OCI-LY3 (cell line): ENCODE results near the gene MSANTD3.

Experiments used
- EZH2phosphoT487 ChIP-seq: fragments of 200-600 bp; shearing (Covaris generic); IDR thresholded peaks from 2 replicates; pipeline ENCODE4 v1.6.1; 2018; ENCODE audit warnings: antibody characterized with exemption, mixed run types, low read depth
- TF ChIP-seq, protein P1 (sequence below): fragments of 200-600, 300-600 bp; sonication (generic); IDR thresholded peaks from 2 replicates; pipeline ENCODE4 v1.5.1; 2014; ENCODE audit warnings: antibody characterized with exemption, low read length, low read depth

DNA sequence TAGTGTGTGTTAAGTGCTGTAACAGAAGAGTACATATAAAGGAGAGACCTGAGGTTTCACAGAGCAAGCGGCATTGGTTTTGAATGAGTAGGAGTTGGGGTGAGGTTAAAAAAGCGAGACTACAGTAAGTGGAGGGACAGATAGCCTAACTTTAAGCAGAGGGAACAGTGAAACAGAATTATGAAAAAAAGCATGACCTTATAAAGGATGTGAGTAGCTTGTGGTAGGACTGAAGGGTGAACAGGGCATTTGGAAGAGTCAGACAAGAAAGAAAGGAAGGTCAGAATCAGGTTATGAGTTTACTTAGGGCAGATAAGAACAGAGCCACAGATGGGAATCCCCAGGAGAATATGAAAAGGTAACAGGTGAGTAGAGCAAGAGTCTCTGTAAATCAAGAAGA lies 22.5 kb downstream of the MSANTD3 start:
- TF ChIP-seq, protein P1, sequence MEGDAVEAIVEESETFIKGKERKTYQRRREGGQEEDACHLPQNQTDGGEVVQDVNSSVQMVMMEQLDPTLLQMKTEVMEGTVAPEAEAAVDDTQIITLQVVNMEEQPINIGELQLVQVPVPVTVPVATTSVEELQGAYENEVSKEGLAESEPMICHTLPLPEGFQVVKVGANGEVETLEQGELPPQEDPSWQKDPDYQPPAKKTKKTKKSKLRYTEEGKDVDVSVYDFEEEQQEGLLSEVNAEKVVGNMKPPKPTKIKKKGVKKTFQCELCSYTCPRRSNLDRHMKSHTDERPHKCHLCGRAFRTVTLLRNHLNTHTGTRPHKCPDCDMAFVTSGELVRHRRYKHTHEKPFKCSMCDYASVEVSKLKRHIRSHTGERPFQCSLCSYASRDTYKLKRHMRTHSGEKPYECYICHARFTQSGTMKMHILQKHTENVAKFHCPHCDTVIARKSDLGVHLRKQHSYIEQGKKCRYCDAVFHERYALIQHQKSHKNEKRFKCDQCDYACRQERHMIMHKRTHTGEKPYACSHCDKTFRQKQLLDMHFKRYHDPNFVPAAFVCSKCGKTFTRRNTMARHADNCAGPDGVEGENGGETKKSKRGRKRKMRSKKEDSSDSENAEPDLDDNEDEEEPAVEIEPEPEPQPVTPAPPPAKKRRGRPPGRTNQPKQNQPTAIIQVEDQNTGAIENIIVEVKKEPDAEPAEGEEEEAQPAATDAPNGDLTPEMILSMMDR, result no peak
- no peak for TF ChIP-seq EZH2phosphoT487
